ENCODE data around the gene AP3B1.

Gene AP3B1

DNA sequence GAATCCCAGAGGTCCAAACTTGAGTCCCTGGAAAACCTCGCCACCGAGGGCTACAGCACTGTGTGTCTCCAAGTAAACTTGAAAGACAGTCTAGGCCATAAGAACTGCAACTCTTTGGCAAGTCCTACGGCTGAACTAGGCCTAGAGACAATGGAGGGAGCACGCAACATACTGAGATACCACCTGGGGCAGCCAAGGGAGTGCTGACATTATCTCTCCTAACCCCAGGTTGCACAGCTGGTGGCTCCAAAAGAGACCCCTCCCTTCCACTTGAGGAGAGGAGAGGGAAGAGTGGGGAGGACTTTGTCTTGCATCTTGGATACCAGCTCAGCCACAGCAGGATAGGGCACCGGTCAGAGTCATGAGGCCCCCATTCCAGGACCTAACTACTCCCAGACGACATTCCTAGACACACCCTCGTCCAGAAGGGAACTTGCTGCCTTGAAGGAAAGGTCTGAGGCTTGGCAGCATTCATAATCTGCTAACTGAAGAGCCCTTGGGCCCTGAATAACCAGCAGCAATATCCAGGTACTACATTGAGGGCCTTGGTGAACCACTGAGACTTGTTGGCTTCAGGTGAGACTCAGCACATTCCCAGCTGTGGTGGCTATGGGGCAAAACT, 42.7 kb downstream of the AP3B1 start:
- no peak for DNase-seq (ENCODE audit: low read depth, low spot score)
- TF ChIP-seq, protein P1, sequence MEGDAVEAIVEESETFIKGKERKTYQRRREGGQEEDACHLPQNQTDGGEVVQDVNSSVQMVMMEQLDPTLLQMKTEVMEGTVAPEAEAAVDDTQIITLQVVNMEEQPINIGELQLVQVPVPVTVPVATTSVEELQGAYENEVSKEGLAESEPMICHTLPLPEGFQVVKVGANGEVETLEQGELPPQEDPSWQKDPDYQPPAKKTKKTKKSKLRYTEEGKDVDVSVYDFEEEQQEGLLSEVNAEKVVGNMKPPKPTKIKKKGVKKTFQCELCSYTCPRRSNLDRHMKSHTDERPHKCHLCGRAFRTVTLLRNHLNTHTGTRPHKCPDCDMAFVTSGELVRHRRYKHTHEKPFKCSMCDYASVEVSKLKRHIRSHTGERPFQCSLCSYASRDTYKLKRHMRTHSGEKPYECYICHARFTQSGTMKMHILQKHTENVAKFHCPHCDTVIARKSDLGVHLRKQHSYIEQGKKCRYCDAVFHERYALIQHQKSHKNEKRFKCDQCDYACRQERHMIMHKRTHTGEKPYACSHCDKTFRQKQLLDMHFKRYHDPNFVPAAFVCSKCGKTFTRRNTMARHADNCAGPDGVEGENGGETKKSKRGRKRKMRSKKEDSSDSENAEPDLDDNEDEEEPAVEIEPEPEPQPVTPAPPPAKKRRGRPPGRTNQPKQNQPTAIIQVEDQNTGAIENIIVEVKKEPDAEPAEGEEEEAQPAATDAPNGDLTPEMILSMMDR (IDR thresholded peaks at IDR 0.05; ENCODE audit: insufficient read depth, low read length, missing control alignments), result no peak
- CTCF ChIA-PET, result interaction anchor here (1.6 kb wide), 1 partner anchor 16 kb away, joined by 5 read pairs; no protein-coding TSS in a partner anchor
- POLR2A ChIA-PET, result no interaction called here
- no peak overlapping the region for H3K4me3 ChIP-seq (ENCODE audit: low read depth, low read length)

DNA sequence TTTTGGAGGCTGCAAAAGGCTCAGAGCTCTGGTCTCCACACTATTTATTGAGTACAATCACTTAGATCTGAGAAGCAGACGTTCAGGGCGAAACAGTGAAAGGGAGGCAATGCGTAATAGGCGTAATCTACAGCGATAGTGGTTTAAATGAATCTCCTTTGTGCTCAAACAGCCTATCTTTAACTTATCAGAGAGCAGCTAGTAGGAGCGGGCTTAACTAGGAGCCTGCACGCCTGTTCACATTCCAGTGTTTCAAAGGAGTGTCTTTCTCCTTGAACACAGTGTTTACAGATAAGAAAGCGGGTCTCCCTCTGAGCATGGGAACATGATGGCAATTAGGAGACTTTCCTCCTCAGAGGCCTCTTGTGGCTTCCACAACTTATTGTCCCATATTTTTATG, 49.4 kb downstream of the AP3B1 start:
- ChIA-PET CTCF (no interaction called here), POLR2A (no interaction called here)
- DNase-seq (ENCODE audit: low read depth, low spot score), result no peak
- TF ChIP-seq, protein P1 (IDR thresholded peaks at IDR 0.05; ENCODE audit: insufficient read depth, low read length, missing control alignments), result no peak
- H3K4me3 ChIP-seq (ENCODE audit: low read depth, low read length), result no peak overlapping the region

DNA sequence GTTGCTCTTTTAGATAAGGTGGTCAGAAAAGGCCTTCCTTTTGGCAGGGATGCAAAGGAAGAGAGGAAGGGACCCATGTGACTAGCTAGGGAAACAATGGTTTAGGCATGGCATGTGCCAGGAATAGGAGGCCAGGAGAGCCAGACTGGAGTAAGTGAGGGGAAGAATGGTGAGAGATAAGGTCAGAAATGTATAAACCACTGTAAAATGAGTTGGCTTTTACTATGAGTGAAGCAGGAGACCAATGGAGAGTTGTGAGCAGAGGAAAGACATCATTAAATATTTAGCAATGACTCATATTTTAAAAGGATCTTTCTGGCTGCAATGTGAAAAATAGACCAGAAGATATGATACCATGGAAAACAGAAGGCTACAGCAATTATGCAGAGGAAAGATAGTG, 50.9 kb downstream of the AP3B1 start:
- no peak overlapping the region for H3K4me3 ChIP-seq (ENCODE audit: low read depth, low read length)
- ChIA-PET POLR2A (no interaction called here), CTCF (no interaction called here)
- TF ChIP-seq, protein P1 (IDR thresholded peaks at IDR 0.05; ENCODE audit: insufficient read depth, low read length, missing control alignments), result no peak
- DNase-seq (ENCODE audit: low read depth, low spot score), result peak; percentile 44

DNA sequence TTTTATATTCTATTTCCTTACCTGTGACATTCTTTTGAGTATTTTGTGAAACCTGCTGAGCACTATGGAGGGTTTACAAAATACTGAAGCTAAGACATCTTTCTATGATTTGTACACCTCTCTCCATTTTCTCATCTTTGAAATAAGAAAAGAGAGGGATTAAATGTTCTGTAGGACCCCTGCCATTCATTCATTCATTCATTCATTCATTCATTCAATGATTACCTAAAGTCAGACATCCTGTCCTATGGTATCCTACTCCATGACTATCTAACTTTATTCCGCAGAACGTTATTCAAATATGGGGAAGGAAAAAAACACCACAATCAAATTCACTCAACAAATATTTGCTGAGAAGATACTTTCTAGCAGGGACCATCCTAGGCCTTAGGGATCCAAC, 51.4 kb downstream of the AP3B1 start:
- CTCF ChIA-PET, result no interaction called here
- DNase-seq (ENCODE audit: low read depth, low spot score), result no peak
- POLR2A ChIA-PET, result no interaction called here
- no peak overlapping the region for H3K4me3 ChIP-seq (ENCODE audit: low read depth, low read length)
- TF ChIP-seq, protein P1 (IDR thresholded peaks at IDR 0.05; ENCODE audit: insufficient read depth, low read length, missing control alignments), result no peak

DNA sequence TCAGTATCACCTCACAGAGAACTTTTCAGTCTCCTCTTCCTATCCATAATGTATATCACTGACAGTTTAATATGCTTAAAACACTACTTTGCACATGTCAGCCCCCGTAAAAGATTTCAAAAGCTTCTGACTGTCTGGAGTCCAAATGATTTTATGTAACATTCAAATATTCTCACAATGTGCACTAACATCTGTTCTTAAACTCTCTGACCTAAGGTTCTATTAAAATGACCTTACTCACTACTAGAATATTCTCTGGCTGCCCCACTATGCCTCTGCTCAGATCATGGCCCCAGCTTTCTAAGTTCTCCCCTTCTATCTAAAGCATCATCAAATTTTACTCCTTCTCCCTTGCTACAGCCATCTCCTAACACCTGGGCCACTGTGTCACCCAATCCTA, 52.5 kb downstream of the AP3B1 start:
- TF ChIP-seq, protein P1 (IDR thresholded peaks at IDR 0.05; ENCODE audit: insufficient read depth, low read length, missing control alignments), result no peak
- ChIA-PET POLR2A (no interaction called here), CTCF (interaction anchor here (1.3 kb wide), 1 partner anchor 14 kb away, joined by 3 read pairs; no protein-coding TSS in a partner anchor)
- no peak overlapping the region for H3K4me3 ChIP-seq (ENCODE audit: low read depth, low read length)
- DNase-seq (ENCODE audit: low read depth, low spot score), result no peak

DNA sequence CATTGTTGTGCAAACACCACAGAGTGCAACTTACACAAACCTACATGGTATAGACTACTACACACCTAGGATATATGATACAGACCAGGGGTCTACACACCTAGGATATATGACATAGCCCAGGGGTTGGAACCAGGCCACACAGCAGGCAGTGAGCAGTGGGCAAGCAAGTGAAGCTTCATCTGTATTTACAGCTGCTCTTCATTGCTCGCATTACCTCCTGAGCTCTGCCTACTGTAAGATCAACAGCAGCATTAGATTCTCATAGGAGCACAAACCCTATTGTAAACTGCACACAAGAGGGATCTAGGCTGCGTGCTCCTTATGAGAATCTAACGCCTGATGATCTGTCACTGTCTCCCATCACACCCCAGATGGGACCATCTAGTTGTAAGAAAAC, 56.6 kb downstream of the AP3B1 start:
- CTCF ChIA-PET, result no interaction called here
- DNase-seq (ENCODE audit: low read depth, low spot score), result no peak
- H3K4me3 ChIP-seq (ENCODE audit: low read depth, low read length), result no peak overlapping the region
- POLR2A ChIA-PET, result no interaction called here
- TF ChIP-seq, protein P1 (IDR thresholded peaks at IDR 0.05; ENCODE audit: insufficient read depth, low read length, missing control alignments), result no peak
